HG02678 (cell line): ENCODE measurements around the gene AMIGO1.

ENCODE experiments used
- ATAC-seq: cut with Tn5 transposase; IDR thresholded peaks from one replicate; pipeline ENCODE4 v1.9.1; 2021; ENCODE audit warnings: mild to moderate bottlenecking, moderate library complexity; ENCODE audit not compliant: unreplicated experiment

The AMIGO1 gene

GRCh38 chr1:109503935-109504334, 5.6 kb downstream of the AMIGO1 start:
- no peak for ATAC-seq

DNA sequence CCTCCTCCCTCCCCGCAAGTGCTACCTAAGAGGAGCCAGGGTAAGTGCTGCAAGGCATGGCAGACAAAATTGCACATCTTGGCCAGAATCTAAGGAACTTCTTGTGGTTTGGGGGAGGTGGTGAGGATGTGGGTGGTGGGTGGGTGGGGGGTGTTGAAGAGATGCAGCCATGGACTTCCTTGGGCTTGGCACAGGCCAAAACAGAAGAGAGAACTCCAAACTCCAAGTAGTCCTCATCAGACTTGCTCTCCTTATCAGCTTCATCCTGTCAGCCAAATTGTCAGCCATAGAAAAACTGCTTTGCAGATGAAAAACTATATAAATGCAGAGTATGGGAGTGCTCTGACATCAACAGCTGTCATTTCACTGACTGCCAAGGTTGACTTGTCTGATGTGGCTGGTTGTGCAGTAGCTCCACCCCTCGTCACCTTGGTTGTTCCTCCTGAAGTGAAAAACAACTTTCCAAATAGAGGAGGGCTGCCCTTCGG, 7.1 kb downstream of the AMIGO1 start:
- no peak for ATAC-seq

DNA sequence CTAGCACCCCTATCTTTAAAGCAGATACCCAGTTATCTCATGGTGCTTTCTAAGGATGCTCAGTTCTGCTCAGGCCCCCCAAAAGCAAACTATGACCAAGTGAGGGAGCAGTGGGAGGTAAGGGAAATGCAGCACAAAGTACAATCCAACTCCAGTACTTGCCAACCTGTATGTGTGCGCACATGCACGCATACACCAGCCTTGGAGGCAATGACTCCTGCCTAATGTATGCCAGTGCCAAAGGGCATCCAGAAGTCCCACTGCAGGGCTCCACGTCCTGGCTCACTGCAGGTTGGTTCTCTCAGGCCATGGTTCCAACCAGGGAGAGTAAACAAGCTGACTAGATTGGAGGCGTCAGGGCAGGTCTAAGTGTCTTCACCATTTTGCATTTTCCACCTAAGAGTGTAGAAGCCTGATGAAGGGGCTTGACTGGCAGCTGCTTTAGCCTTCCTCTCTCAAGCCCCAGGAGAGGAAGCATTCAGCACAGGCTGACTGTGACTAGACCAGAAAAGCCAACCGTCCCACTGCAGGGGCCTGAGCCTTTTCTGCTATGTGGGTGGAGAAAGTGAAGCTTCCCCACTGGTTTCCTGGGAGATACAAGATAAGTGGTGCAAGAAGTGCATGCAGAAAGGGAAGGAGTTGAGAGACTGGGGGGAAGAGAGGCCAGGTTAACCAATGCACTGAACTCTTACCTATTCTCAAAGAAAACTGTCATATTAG, 7.7 kb downstream of the AMIGO1 start:
- no peak for ATAC-seq

DNA sequence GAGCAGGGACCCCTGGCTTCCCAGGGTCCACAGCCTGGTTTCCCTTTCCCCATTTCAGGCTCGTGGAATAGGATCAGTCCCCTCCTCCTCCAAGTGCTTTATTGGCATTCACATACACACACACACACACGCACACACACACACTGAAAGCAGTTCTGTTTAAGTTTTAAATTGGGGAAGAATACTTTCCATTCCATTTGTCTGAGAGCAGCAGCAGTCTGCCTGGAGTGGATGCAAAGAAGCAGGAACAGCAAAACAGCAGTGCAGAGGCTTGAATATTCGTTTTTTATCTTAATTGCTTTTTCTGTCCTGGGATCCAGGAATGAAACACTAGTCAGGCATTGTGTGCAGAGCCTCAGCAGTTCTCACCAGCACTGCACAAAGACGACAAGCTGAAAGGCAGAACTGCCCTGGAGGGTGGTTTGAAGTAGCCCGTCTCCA, 8.6 kb downstream of the AMIGO1 start:
- no peak for ATAC-seq

GRCh38 chr1:109499661-109500536, 9.6 kb downstream of the AMIGO1 start:
- no peak for ATAC-seq

DNA sequence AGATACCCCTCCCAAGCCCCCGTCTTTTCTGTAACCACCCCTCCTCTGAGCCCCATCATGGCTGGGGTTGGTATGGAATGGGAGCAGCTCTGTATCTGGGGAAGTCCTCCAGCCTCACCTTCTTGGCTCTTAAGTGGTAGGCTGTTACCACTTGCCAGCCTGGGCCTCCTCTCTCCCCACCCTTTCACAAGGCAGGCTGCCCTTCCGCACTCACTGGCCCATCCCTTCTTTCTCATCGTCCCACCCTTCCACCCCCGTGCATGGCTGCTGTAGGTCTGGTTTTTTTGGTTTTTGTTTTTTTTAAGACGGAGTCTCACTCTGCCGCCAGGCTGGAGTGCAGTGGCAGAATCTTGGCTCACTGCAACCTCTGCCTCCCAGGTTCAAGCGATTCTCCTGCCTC, 10.4 kb downstream of the AMIGO1 start:
- ATAC-seq = no peak

- no peak for ATAC-seq
Observed at GRCh38 chr1:109498161-109498801, 11.2 kb downstream of the AMIGO1 start.

DNA sequence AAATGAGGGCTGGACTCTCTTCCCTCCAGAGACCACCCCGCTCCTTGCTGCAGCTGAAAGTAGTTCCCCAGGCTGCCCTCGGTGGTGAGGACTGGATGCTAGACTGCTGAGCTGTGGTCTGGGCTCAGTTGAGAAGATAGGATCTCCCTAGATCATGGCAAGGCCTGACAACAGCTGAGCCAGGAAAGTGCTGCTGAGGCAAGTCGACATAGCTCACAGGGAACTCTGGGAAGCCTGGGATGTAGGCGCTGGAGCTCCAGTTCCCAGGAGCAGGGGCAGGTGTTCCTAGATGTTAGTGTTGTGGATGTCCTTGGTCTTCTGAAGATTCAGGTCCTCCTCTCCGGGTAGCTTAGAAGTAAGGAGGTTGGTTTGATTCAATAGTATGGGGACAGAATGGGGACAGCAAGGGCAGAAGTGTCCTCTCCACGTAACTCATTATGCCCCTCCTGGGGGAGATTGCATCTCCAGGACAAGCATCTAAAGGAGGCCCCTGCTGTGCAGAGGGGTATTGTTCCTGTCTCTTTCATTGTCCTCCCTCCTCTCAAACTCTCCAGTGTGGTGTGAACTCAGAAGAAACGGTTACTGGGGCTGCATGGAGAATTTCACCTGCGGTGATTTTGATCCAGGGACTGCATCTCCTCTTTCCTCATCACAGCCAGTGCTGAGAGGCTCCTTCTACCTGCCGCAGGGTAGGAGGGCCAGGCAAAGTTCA, 11.9 kb downstream of the AMIGO1 start:
- ATAC-seq = no peak

GRCh38 chr1:109495738-109496137, 13.8 kb downstream of the AMIGO1 start:
- ATAC-seq = no peak

GRCh38 chr1:109493805-109494539, 15.6 kb downstream of the AMIGO1 start, which contains the start of gene CYB561D1:
Gene CYB561D1, plus strand, starts transcription at chr1:109494094. Its CDS starts 46 bp downstream, at chr1:109494140.
- ATAC-seq = peak; percentile 92

DNA sequence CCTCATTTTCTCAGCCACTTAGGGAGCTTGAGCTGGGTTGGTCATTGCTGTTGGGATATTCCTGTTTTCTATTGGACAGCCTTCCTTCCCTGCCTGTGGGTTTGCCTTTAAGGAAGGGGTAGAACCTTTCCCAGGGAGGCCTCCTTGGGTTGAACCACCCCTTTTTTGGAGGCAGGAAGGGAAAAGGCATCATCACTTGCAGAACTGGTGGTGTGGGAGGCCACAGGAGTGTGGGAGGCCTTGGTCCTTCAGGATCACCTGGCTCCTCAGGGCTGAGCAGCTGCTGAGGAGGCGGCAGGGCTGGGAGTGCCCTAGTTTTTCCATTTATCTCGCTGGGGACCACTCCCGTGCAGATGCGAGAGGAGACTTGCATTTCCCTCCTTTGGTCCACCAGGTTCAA, 16.3 kb downstream of the AMIGO1 start:
- ATAC-seq = no peak

DNA sequence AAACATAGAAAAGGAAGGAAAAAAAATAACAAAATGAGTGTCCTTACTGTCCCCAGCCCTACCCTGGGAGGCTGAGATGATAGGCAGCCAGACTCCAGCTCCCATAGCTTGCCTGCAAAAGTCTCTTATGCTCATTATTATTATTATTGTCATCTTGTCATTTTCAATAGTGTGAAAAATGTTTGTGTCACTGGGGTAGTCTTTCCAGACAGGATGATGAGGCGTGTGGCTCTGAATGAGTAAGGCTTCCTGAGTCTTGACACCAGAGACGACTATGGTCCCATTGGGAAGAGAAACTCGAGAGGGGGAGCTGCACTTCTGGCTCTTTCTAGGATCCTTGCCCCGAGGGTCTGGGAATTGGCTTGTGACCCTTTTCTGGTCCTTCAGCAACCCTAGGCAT, 16.7 kb downstream of the AMIGO1 start:
- ATAC-seq = no peak

DNA sequence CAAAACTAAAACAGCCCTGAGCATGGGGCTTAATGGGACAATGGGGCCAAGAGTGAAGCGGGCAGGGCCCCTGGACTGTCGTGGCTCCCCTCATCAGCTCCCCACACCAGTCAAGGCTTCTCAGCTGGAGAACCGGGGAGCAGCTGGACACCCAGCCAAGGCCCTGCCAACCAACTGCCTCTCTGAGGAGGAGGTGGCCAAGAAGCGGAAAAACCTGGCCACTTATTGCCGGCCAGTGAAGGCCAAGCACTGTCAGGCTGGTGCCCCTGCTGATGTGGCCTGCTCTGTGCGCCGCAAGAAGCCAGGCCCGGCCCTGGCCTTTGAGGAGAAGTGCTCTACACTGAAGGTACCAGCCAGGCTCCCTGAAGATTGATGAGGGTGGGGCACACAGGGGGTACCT, 18.2 kb downstream of the AMIGO1 start:
- no peak for ATAC-seq

GRCh38 chr1:109490934-109491302, 18.6 kb downstream of the AMIGO1 start:
- no peak for ATAC-seq

- no peak for ATAC-seq
Observed at GRCh38 chr1:109490029-109490933, 19.2 kb downstream of the AMIGO1 start.

DNA sequence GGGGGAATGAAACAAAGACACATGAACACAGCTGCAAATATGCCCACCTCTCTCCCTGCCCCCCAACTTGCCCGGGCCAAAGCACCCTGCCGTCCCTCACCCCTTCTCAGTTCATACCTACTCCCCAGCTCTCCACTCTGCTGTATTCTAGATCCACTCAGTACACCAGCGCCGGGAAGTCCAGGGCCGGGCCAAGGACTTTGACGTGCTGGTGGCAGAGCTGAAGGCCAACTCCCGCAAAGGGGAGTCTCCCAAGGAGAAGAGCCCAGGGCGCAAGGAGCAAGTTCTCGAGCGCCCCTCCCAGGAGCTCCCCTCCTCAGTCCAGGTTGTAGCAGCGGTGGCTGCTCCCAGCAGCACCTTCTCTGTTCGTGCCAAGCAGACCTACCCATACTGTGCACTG, 20.8 kb downstream of the AMIGO1 start:
- ATAC-seq = no peak

DNA sequence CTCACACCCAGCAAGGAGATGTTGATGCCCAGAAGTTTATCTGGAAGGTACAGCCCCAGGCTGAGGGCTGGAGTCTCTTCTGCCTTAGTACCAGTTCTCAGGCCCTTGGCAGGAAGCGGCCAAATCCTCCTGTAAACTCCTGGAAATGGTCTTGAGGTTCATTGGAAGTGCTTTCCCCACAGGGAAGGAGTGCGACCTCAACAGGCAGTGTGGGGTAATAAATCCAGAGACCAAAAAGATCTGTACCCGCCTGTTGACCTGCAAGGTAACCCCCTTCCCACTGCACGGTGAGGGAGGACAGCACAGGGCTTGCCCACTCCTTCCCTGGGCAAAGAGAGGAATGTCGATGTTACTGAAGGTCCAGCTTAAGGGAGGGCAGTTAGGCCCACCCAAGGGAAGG, 21.3 kb downstream of the AMIGO1 start:
- ATAC-seq = no peak

- no peak for ATAC-seq
Observed at GRCh38 chr1:109487261-109487660, 22.3 kb downstream of the AMIGO1 start.

DNA sequence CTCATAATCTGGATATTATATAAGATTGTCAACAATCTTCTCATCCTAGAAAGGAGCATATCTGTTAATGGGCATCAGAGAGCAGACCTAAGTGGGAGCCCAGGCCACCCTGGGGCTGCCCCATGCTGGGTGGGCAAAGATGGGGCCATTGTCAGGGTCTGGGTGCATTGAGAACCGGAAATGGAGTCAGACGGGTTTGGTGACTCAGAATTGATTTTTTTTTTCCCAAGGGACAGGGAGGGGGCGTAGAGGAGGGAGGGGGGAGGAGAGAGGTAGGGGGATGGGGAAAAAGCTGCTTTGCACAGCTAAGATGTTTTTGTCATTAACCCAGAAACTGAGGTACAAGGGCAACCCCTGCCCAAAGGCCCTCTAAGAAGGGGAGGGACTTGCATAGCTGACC, 24.5 kb downstream of the AMIGO1 start:
- no peak for ATAC-seq
